Bone marrow (tissue), 2 donors: ENCODE data around the gene ARFIP1.
"Not testable (repeated sequence)": the region's sequence is repeated elsewhere in the genome, so short reads cannot be mapped to it uniquely, and the experiment has no call there.

Experiments used
- DNase-seq, 2 donors: peaks; one replicate each; lab custom pipeline; 2025; lab: John Stamatoyannopoulos, UW

ARFIP1 gene

DNA sequence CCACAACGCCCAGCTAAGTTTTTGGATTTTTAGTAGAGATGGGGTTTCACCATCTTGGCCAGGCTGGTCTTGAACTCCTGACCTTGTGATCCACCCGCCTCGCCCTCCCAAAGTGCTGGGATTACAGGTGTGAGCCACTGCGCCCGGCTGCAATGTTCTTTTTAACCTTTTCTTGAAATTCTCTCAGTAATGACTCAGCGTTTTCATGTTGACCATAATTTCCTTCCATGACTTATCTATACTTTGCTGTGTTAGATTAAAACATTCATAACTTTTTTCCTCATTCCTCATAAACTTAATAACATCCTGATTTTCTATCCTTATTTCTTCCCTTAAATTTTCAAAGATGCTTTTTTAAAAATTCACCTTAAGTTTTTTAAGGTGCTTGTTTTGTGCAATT is 118.4 kb downstream of the ARFIP1 start:
- not testable (repeated sequence) for DNase-seq

DNA sequence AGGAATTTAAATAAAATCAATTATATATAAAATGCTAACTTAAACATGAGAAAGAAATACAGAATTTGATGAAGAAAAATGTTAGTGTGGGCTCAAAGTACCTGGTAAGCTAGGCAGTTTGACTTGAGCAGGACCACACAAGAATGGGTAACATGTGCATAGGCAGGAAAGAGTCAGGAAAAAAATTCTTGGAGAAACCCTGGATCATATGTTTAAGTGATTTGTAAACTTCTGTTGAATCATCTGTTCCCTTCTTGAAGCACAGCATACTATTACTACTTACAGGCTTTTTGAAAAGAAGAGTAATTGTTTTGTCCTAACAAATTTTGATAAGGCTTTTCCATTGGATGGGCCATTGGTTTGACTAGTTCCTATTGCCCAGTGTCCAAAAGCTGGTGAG is 118.9 kb downstream of the ARFIP1 start:
- no peak for DNase-seq

DNA sequence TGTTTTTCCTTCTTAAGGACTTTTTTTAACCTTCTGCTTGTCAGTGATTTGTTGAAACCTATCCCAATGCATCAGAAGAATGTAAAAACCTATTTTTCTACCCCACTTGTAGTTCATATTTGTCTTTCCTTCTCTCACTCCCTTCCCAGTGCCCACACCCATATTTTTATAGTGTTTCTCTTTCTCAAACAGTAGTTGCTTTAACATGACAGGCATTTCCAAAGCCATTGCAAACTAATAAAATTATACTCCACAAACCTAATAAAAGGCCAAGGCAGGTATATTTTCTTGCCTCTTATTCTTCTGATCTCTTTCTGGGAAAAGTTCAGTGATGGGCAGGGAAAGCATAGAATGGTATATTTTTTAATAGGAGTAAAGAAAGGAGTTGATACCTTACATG is 120.6 kb downstream of the ARFIP1 start:
- no peak for DNase-seq

DNA sequence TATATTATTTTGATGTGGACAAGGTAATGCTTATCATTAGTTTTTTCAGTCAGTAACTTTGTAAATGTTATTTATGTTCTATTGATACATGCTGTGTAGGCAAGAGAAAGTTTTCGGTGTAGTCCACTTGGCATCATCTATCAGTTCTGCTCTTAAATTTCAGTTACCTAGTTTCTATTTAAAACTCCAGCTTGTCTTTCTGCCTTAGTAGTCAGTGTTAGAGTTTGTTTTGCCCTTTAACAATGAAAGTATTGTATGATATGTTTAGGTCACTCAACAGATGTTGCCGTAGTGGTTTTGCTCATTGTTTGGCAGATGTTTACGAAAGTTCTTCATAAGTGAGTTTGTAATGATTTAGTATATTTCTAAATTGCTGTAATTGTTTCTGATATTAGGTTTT is 121.5 kb downstream of the ARFIP1 start:
- no peak for DNase-seq

DNA sequence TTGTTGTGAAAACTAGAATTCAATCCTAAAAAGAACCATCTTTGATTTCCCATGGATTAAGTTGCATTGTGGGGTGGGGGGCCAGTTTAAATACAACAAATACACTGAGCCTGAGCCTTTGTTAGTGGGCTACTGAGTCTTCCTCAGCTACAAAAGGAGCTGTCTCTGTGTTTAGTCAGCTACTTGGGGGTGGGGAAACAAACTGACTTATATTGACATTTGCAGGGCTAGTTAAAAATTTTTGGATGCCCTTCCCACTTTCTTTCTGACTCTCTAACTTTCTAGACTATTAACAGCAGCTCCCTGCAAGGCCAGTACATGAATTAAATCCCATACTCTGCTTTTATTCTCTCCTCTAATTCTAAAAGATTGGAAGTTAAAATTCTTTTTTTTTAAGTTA is 123.9 kb downstream of the ARFIP1 start:
- DNase-seq = no peak

DNA sequence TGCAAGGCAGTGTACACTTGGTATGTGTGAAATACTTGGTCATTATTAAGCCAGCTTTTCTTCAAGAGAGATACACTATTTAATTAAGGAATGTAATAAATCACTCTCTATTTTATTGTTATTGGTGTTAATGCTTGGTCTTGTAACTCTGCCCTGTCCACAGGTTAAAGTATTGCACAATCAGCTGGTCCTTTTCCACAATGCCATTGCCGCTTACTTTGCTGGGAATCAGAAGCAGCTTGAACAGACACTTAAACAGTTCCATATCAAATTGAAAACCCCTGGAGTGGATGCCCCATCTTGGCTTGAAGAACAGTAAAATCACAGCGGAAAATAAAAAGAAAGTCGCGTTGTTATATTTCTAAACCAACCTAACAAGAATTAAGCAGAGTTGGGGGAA is 130.1 kb downstream of the ARFIP1 start:
- DNase-seq = no peak

DNA sequence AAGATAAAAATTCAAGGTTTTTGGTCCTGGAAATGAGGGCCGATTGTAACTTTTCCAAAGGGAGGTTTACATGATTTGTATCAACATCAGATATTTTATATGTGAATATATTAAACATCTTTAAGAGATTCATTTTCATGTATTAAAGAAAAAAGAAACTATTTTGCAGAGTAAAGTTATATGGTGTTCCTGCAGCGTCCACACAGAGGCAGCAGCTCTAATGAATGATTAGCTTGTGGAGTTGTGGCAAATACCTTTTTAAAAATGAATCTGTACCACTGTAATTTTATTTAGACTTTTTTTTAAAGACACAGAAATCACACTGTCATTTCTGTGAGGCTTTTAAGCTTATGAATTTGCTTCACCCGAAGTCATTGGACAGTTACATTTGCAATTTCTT is 130.8 kb downstream of the ARFIP1 start:
- DNase-seq = no peak

DNA sequence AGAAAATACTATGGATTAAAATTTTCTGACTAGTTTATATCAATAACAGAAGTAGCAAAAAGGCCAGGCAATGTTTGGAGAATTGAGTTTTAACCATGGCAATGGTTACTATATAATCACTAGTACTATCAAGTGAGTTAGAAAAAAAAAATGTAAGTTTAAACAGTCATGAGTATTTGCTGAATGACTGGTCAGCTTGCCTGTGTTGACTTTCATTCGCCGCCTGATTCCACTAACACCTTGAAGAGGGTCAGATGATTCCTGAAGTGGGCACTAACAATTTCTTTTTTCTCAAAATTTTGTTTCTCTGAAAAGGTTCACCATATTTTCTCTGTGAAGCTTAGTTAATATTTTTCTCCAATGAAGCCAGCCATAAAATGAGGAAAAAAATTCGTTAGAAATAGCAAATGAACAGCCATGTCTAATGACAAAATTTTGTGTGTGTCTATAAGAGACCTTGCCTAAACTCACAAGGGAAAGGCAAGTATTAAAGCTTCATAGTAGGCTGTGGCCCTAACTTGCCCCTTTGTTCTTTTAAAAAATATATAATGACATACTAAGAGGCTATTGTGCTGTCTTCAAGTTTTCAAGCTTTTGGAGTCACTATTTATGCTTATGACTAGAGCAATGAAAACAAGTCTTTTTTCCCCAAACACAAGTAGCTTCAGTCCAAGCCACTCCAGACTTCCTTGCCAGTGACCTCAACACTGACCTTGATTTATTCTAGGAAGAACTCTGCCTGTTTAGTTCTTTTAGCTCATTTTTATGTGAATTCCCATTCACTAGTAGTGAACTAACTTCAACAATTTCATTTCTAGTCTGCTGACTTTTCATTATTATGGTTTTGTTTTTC is 138.0 kb downstream of the ARFIP1 start:
- no peak for DNase-seq

DNA sequence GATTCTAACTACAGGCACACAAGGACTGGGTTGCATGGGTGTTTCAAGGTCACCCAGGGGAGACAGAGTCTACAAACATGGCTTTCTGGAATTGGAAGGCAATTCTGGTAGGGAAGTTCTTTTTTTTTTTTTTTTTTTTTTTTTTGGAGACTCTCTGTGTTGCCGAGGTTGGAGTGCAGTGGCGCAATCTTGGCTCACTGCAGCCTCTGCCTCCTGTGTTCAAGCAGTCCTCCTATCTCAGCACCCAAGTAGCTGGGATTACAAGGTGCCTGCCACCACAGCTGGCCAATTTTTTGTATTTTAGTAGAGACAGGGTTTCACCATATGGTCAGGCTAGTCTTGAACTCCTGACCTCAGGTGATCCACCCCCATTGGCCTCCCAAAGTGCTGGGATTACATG is 140.1 kb downstream of the ARFIP1 start:
- DNase-seq = no peak

DNA sequence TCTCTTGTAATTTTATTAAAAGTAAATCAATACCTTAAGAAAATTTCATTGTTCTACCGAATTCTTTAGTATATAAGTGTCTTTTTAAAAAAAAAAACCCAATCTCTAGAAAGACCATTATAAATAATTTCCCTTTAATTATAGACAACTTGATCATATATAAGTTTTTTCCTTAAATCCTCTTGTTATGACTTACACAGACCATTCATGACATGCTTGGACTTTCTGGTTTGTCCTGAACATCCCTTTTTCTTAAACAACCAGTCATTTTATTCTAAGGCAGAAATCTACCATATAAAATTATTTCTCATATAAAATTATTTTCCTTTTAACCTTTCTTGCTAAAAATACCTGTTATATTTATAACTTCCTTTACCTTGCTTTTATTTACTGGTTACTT is 141.0 kb downstream of the ARFIP1 start:
- DNase-seq = no peak

DNA sequence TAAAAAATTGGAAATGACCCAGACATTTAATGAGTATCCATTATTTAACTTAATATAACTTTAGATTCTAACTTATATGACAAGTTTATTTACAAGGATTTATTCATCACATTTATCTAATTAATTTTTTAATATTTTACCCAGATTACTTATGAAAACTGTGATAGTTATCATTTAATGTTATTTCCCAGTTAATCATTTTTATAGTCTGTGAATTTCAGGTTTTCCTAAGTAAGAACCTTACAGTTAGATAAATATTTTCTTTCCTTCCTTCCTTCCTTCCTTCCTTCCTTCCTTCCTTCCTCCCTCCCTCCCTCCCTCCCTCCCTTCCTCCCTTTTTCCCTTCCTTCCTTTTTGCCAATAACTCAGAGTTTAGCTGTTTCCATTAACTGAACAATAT is 141.5 kb downstream of the ARFIP1 start:
- DNase-seq = no peak

DNA sequence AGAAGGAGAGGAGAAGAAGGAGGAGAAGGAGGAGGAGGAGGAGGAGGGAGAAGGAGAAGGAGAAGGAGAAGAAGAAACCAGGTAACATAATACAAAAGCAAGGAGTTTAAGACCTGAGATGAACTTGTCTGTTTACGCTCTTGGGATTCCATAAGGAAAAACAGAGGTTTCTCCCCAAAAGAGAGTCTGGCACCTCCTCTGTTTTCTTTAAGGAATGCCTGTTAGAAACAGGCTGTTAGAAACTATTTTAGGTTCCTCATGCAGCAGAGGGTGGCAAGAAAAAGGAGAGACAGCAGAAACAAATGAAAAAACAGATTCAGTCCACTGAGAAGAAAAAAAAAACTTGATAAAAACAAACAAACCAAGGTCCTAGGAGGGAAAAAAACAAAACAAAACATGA is 146.1 kb downstream of the ARFIP1 start:
- DNase-seq = no peak

DNA sequence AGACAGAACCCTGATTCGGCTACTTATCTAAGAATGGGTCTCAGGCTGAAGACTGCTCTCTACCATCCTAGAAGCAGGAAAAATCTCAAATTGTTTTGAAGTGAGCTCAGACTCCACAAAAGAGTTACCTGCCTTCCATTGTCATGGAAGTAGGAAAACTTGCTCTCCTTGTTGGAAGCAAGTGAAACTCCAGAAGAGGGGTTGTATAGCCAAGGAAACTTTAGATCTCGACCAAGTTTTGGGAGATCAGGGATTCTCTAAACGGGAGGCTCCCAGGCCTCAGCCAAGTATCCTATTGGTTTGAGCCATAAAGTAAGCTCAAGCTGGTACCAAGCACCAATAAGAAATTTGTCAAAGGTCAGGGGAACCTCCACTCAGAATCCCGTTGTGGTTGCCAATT is 147.2 kb downstream of the ARFIP1 start:
- no peak for DNase-seq

DNA sequence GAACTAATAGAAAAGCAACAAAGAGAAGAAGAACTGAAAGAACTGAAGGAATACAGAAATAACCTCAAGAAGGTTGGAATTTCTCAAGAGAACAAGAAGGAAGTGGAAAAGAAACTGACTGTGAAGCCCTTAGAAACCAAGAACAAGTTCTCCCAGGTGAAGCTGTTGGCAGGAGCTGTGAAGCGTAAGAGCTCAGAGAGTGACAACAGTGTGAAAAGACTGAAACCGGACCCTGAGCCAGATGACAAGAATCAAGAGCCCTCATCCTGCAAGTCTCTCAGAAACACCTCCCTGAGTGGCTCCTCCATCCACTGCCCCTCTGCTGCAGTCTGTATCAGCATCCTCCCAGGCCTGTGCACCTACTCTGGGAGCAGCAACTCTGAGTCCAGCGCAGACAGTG is 148.0 kb downstream of the ARFIP1 start:
- no peak for DNase-seq

DNA sequence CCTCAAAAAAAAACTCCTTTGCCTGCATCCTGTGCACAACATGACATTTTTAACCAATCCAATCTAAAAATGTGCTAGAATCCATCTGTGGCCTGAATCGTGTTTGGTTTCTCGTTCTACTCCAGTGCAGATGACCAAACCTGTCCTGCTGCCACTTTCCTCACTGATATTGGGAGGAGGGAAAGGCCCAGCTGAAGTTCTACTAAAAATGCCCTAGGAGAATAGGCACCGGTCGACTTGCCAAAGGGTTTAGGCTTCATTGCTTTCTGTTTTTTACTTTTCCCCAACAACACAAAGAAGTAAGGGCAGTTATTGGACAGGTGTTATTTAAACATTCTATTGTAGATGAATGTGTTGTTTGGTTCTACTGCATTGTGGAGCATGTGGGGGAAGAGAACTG is 148.5 kb downstream of the ARFIP1 start:
- no peak for DNase-seq

DNA sequence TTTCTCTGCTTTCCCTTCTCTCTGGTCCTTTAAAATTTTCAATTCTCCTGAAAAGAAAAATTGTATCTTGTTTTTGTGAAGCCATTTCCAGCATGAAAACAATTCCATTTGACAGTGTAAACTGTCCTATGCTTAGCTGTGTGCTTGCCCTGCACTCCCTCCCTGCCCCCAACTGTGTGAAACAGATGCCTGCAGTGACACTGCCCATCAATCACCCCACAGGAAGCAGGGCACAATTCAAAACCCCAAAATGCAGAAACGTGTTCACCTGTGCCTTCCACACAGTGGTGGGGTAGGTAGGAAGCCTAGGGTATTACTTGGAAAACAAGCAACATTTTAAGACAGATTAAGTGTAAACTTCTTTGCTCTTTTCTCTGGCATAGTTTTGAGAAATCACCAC is 150.1 kb downstream of the ARFIP1 start:
- DNase-seq = no peak

DNA sequence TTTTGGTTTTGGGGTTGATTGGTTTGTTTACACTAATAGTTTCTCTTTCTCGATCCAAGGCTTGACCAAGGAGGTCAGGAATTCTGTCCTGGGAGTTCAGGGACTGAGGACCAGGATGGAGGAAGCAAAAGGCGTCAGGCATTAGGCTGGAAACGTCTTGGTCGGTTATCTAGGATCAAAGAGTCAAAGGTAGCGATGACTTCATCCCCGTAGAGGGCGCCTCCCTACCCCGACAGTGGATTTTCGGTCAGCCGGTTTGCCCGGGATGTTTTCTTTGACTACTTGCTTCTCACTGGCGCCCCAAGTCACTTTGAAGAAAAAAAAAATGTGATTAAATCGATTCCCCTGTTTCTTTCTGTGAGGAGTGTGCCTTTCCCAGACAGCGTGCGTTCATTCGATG is 155.4 kb downstream of the ARFIP1 start:
- DNase-seq = no peak

DNA sequence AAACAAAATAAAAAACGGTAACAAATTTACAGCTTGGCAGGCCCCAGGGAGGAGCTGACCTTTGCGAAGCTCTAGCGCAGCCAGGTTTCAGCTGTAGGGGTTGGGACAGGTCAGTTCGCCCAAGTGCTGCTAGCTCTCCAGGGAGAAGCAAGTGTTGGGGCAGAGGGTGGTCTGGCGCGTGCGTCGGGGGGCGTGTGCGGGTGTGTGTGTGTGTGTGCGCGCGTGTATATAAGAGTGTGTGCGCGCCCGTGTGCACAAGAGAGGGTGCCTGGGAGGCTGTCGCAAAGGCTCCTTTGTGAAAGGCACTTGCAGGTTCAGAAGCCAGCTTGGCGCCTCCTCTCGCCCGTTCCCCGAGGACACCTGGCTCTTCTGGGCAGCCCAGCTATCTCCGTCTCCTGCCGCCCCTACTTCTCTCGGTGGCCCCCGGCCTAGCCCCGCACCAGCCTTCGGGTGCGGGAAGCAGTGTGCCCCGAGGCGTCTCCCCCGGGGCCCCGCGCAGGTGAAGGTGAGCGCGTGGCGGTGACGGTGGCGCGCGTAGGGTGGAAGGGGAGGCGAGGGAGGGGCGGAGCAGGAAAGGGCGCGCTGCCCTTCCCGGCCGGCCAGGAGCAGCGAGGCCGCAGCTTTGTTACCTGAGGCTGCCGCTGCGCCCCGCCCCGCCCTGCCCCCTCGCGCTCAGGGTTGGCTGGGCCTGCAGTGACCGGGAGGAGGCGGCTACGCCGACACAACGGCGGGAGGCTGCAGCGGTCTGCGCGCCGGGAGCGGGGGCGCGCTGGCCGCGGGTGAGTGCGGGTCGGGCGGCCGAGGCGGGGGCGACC is 156.1 kb downstream of the ARFIP1 start, which contains the start of gene FHDC1:
Gene FHDC1, plus strand, starts transcription at position 693 of the 815 bp plus-strand sequence. CDS start 6,735 bp downstream, outside the sequence.
- DNase-seq = no peak

DNA sequence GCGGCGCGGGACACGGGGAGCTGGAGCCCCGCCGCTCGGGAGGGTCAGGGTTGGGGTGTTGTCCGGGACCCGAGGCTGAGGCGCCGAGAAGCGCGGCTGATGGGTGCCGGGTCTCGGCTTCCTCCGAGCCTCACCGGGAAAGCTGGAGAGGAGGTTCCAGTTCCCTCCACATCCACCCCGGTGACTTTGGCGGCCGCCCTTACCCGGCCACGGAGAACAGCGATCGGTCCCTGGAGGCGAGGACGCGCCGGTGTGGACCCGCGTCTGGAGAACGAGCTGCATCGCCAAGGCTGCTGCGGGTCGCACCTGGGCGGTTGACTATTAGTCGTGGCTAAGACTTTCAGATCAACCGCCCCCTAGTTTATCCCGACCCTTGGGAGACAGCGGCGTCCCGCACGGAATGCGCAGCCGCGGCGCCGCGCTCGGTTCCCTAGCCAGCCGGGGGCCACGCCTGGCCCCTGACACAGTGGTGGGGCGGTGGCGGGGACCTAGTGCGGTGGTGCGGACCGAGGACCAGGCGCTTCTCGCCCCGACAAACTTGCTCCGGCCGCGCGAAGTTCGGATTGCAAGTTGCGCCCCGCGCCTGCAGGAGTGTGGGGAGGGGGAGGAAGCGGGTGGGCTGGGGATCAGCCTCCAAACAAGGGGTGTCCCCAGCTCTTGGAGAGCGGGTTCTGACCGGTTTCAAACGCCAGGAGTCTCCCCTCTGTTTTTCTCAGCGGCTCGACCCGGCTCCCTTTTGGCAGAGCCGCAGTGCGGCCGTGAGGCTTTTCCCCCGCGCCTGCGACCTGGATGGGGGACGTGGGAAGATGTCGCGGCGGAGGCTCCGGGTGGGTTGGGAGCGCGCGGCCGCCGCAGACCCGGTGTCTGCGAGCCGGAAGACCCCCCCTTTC is 156.9 kb downstream of the ARFIP1 start:
- DNase-seq = peak in 1 of 2 donors; percentile 15

DNA sequence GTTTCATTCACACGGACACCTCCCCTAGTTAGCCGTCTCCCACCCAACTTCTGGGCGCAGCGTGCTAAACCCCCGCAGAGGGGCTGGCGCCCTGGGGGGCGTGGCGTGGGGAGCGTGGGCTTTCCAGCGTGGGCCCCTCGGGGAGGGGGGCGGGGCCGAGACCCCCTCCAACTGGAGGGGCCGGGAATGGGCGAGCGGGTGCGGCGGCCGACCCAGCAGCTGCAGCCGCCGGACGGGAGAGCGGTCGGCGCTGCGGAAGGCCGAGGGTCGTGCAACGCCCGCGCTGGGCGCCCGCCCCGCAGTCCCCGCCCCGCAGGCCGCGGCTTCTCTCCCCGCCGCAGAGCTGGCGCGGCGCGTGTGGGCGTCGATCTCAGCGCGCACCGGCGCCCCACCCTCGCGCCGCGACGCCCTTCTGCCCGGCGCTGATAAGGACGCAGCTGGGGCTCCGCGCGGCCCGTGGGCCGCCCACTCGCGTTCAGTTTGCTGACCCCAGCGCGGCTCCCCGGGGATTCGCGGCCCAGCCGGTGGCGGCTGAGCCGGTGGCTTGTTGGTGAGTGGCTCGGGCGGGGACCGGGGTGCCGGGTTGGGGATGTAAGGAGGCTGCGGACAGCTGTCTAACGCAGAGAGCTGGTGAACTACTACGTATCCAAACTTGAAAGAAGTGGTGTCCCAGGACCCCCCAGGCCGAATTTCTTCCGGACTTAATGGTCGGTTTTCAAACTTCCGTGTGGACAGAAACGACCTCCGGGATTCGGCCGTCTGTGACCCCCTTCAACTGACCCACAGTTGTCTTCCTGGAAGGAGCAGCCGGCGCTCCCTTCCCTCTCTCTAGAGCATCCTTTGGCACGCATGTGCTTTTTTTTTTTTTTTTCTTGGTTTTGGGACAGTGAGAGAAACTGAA is 157.8 kb downstream of the ARFIP1 start:
- no peak for DNase-seq
